Measurements from ENCODE around the gene MRPL41. TPM values are rescaled to one million over a fixed set of nuclear protein-coding genes. Genes with fewer than 3 reads are reported as not detected.

The MRPL41 gene
- total and polyA plus RNA-seq, 2 donors (not counting 1 experiment from before 2014, with no cell fraction given): 10.9 to 53.2 TPM

- no peaks in the 10 kb centered on the region for H3K4me1 ChIP-seq (ENCODE audit: control insufficient read depth, extremely low read depth, insufficient read depth, low read length)
- H3K9me3 ChIP-seq (ENCODE audit: control insufficient read depth, insufficient read depth, low read depth, low read length): no peaks in the 10 kb centered on the region
- no peak overlapping the region for H3K4me2 ChIP-seq (ENCODE audit: extremely low read depth, insufficient read depth, low read length)
- no peak overlapping the region for H3K4me3 ChIP-seq (replicated peaks in 1 of 4; ENCODE audit: control extremely low read depth in 1 of 4, insufficient read depth in 1 of 4, low read depth in 3 of 4, low read length in 4 of 4)
- H3K27ac ChIP-seq (ENCODE audit: insufficient read depth, low read length): no peak overlapping the region
- H4K20me1 ChIP-seq (ENCODE audit: control insufficient read depth, extremely low read depth, insufficient read depth, low read length): no peaks in the 10 kb centered on the region
- DNase-seq (ENCODE audit: low read depth in 2 of 2): no peak
- no peak for TF ChIP-seq CTCF (conservative IDR thresholded peaks at IDR 0.05 in 1 of 2, IDR thresholded peaks at IDR 0.05 in 1 of 2; ENCODE audit: low read depth in 1 of 2, low read length in 2 of 2)
- TF ChIP-seq EZH2 (IDR thresholded peaks at IDR 0.05; ENCODE audit: low read length, missing control alignments): no peak
- H2AFZ ChIP-seq (ENCODE audit: low read length): no peak overlapping the region
- no peaks in the 10 kb centered on the region for H3K36me3 ChIP-seq (ENCODE audit: control insufficient read depth, insufficient read depth, low read length)
- peaks cover 3% of the 10 kb centered on the region for H3K27me3 ChIP-seq (ENCODE audit: control insufficient read depth, insufficient read depth, low read length)
- no peaks in the 10 kb centered on the region for H3K79me2 ChIP-seq (ENCODE audit: control insufficient read depth, insufficient read depth, low read length)
- no peak overlapping the region for H3K9ac ChIP-seq (ENCODE audit: insufficient read depth, low read length)
Observed at GRCh38 chr9:137522746-137523455, 28.8 kb upstream of the MRPL41 start.

GRCh38 chr9:137524161-137524980, 27.3 kb upstream of the MRPL41 start:
- no peak overlapping the region for H3K27ac ChIP-seq (ENCODE audit: insufficient read depth, low read length)
- H3K4me1 ChIP-seq (ENCODE audit: control insufficient read depth, extremely low read depth, insufficient read depth, low read length): no peaks in the 10 kb centered on the region
- no peak overlapping the region for H3K4me3 ChIP-seq (replicated peaks in 1 of 4; ENCODE audit: control extremely low read depth in 1 of 4, insufficient read depth in 1 of 4, low read depth in 3 of 4, low read length in 4 of 4)
- H3K27me3 ChIP-seq (ENCODE audit: control insufficient read depth, insufficient read depth, low read length): peaks cover 3% of the 10 kb centered on the region
- no peak overlapping the region for H3K9ac ChIP-seq (ENCODE audit: insufficient read depth, low read length)
- no peaks in the 10 kb centered on the region for H3K36me3 ChIP-seq (ENCODE audit: control insufficient read depth, insufficient read depth, low read length)
- no peaks in the 10 kb centered on the region for H4K20me1 ChIP-seq (ENCODE audit: control insufficient read depth, extremely low read depth, insufficient read depth, low read length)
- no peak for DNase-seq (ENCODE audit: low read depth in 2 of 2)
- H3K4me2 ChIP-seq (ENCODE audit: extremely low read depth, insufficient read depth, low read length): no peak overlapping the region
- no peaks in the 10 kb centered on the region for H3K79me2 ChIP-seq (ENCODE audit: control insufficient read depth, insufficient read depth, low read length)
- TF ChIP-seq EZH2 (IDR thresholded peaks at IDR 0.05; ENCODE audit: low read length, missing control alignments) (no peak), CTCF (conservative IDR thresholded peaks at IDR 0.05 in 1 of 2, IDR thresholded peaks at IDR 0.05 in 1 of 2; ENCODE audit: low read depth in 1 of 2, low read length in 2 of 2) (no peak)
- no peak overlapping the region for H2AFZ ChIP-seq (ENCODE audit: low read length)
- no peaks in the 10 kb centered on the region for H3K9me3 ChIP-seq (ENCODE audit: control insufficient read depth, insufficient read depth, low read depth, low read length)

- no peak overlapping the region for H3K4me2 ChIP-seq (ENCODE audit: extremely low read depth, insufficient read depth, low read length)
- no peak overlapping the region for H3K27ac ChIP-seq (ENCODE audit: insufficient read depth, low read length)
- H4K20me1 ChIP-seq (ENCODE audit: control insufficient read depth, extremely low read depth, insufficient read depth, low read length): no peaks in the 10 kb centered on the region
- no peaks in the 10 kb centered on the region for H3K9me3 ChIP-seq (ENCODE audit: control insufficient read depth, insufficient read depth, low read depth, low read length)
- no peaks in the 10 kb centered on the region for H3K79me2 ChIP-seq (ENCODE audit: control insufficient read depth, insufficient read depth, low read length)
- no peak for DNase-seq (ENCODE audit: low read depth in 2 of 2)
- H3K4me3 ChIP-seq (replicated peaks in 1 of 4; ENCODE audit: control extremely low read depth in 1 of 4, insufficient read depth in 1 of 4, low read depth in 3 of 4, low read length in 4 of 4): no peak overlapping the region
- no peak overlapping the region for H3K9ac ChIP-seq (ENCODE audit: insufficient read depth, low read length)
- H3K36me3 ChIP-seq (ENCODE audit: control insufficient read depth, insufficient read depth, low read length): no peaks in the 10 kb centered on the region
- H3K27me3 ChIP-seq (ENCODE audit: control insufficient read depth, insufficient read depth, low read length): peaks cover 3% of the 10 kb centered on the region
- TF ChIP-seq CTCF (conservative IDR thresholded peaks at IDR 0.05 in 1 of 2, IDR thresholded peaks at IDR 0.05 in 1 of 2; ENCODE audit: low read depth in 1 of 2, low read length in 2 of 2): no peak
- TF ChIP-seq EZH2 (IDR thresholded peaks at IDR 0.05; ENCODE audit: low read length, missing control alignments): no peak
- H2AFZ ChIP-seq (ENCODE audit: low read length): no peak overlapping the region
- H3K4me1 ChIP-seq (ENCODE audit: control insufficient read depth, extremely low read depth, insufficient read depth, low read length): no peaks in the 10 kb centered on the region
Observed at GRCh38 chr9:137524981-137525317, 26.7 kb upstream of the MRPL41 start.

Measured in fibroblast of lung (primary cell).